GM12872 (cell line): ENCODE measurements around the gene C11orf58.

Experiments used
- TF ChIP-seq, protein P1 (sequence below): IDR thresholded peaks from 3 replicates; pipeline ENCODE4 v1.5.1; 2011; ENCODE audit warnings: low read depth, mild to moderate bottlenecking, low read length, moderate library complexity; ENCODE audit not compliant: insufficient read depth

C11orf58 gene

GRCh38 chr11:16781936-16782919, 43.8 kb downstream of the C11orf58 start:
- TF ChIP-seq, protein P1, sequence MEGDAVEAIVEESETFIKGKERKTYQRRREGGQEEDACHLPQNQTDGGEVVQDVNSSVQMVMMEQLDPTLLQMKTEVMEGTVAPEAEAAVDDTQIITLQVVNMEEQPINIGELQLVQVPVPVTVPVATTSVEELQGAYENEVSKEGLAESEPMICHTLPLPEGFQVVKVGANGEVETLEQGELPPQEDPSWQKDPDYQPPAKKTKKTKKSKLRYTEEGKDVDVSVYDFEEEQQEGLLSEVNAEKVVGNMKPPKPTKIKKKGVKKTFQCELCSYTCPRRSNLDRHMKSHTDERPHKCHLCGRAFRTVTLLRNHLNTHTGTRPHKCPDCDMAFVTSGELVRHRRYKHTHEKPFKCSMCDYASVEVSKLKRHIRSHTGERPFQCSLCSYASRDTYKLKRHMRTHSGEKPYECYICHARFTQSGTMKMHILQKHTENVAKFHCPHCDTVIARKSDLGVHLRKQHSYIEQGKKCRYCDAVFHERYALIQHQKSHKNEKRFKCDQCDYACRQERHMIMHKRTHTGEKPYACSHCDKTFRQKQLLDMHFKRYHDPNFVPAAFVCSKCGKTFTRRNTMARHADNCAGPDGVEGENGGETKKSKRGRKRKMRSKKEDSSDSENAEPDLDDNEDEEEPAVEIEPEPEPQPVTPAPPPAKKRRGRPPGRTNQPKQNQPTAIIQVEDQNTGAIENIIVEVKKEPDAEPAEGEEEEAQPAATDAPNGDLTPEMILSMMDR, result no peak

DNA sequence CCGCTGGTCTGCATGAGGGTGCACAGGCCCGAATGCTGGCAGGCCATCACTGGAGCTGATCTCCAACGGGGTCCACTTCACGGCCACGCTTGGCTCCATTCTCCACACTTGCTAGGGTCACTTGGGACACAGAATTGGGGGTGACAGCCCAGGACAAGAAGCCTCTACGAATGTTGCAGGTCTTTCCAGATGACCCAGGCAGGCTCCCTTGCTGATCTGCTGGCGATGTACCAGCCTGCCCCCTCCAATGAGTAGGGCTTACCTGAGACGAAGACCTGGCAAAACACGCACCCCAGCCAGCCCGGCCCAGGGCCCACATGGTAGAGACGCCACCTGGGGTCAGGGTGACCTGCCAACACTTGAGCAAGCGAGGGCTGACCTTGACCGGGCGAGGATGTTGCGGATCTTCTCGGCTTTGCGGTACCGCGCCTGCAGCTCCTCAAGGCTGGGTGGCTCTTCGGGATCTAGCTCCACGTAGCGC, 44.9 kb downstream of the C11orf58 start:
- TF ChIP-seq, protein P1, result no peak

DNA sequence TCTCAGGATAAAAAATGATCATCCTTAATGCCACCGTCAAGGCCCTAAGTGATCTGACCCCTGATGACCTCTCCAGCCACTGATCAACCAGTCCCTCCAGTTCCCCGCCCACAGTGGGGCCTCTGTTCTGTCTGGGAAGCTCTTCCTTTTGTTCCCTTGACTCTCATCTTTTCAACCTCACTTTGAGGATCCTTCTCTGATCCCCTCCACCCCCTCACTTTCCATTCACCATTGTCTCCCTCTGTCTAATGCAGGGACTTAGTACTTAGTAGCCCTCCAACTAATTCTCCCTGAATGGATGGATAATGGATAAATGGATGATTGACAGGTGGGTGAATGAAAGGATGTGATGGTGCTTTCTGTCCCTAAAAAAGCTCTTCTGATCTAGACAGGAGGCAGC, 45.6 kb downstream of the C11orf58 start:
- TF ChIP-seq, protein P1, result no peak

DNA sequence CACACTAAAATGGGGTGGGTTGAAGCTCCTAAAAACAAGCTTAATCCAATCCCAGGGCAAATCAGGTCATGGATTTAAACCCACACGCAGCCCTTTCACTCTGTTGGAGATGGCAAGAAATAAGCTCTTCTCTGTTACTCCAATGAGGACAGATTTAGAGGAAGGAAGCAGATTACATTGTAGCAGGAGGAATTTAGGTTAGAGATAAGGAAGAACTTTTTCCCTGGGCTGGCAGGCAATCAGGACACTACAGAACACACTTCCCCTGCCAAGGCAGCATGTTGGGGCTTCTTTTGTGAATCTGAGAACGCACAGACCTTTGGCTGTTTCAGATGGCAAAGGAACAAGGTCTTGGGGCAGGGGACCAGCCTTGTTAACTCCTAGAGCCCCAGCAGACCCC, 46.2 kb downstream of the C11orf58 start:
- TF ChIP-seq, protein P1, result no peak

GRCh38 chr11:16785520-16786128, 47.2 kb downstream of the C11orf58 start:
- TF ChIP-seq, protein P1, result peak; percentile 95

- TF ChIP-seq, protein P1, result no peak
Measured at GRCh38 chr11:16786131-16786530, 47.7 kb downstream of the C11orf58 start.

GRCh38 chr11:16787035-16787742, 48.7 kb downstream of the C11orf58 start:
- TF ChIP-seq, protein P1, result no peak
